ENCODE results near the gene PLEKHA5. TPM values are rescaled to one million over a fixed set of nuclear protein-coding genes. Genes with fewer than 3 reads are reported as not detected.

The PLEKHA5 gene
- total RNA-seq, 1 experiment from 2014 or later, result 6.3 TPM

- no peak overlapping the region for H3K4me3 ChIP-seq (ENCODE audit: low read depth in 2 of 2, low read length in 2 of 2)
- no peaks in the 10 kb centered on the region for H3K4me1 ChIP-seq (ENCODE audit: control insufficient read depth, insufficient read depth, low read length)
- H3K9me3 ChIP-seq (ENCODE audit: control insufficient read depth, insufficient read depth, low read depth, low read length), result no peaks in the 10 kb centered on the region
- no peaks in the 10 kb centered on the region for H3K27me3 ChIP-seq (ENCODE audit: control insufficient read depth, insufficient read depth, low read length)
- ChIA-PET POLR2A (no interaction called here), CTCF (no interaction called here)
- in situ Hi-C loops (cut with HindIII; ENCODE audit: low pct_unique_long_range_greater_than_20kb, low sequenced_read_pairs), result no loop called here
- no TSS peak for BruUV-seq (replicated peaks)
- no peaks in the 10 kb centered on the region for H3K36me3 ChIP-seq (ENCODE audit: control insufficient read depth, insufficient read depth, low read length)
- intact Hi-C loops (cut with micrococcal nuclease; ENCODE audit: unreplicated experiment), result no loop called here
- DNase-seq (ENCODE audit: low read depth, low spot score), result no peak
- no peak overlapping the region for H3K27ac ChIP-seq (ENCODE audit: low read length)
- ATAC-seq, result no peak
- TF ChIP-seq REST (IDR thresholded peaks at IDR 0.05; ENCODE audit: insufficient read depth in 1 of 2, low read depth in 2 of 2, low read length in 1 of 2), result no peak
- TF ChIP-seq POLR2AphosphoS5 (IDR thresholded peaks at IDR 0.05; ENCODE audit: low read depth, low read length), result no peak
- TF ChIP-seq CTCF (IDR thresholded peaks at IDR 0.05), result no peak
- no peak for TF ChIP-seq SIN3A (IDR thresholded peaks at IDR 0.05; ENCODE audit: borderline replicate concordance, insufficient read depth, low read depth, low read length)
- no peak for TF ChIP-seq TCF7L2 (IDR thresholded peaks at IDR 0.05; ENCODE audit: low read depth, low read length)
Measured at GRCh38 chr12:19387161-19387560, 257.6 kb downstream of the PLEKHA5 start.

DNA sequence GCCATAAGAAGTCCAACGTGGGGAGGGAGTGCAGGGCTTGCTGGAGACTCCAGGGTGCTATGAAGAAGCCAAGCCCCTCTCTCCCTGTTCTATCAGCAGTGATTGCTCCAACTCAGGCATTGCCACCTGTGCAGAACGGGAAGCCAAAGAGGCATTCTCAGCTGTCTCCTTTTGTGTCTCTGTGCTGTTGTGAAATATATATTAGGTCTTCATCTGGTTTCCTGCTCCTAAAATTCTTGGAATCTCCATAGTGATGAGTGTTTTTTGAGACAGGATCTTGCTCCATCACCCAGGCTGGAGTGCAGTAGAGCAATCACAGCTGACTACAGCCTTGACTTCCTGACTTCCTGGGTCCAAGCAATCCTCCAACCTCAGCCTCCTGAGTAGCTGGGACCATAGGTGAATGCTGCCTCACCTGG, 258.6 kb downstream of the PLEKHA5 start:
- no peaks in the 10 kb centered on the region for H3K27me3 ChIP-seq (ENCODE audit: control insufficient read depth, insufficient read depth, low read length)
- CTCF ChIA-PET, result no interaction called here
- intact Hi-C loops (cut with micrococcal nuclease; ENCODE audit: unreplicated experiment), result no loop called here

More for the DNA sequence above, 258.6 kb downstream of the PLEKHA5 start:
- POLR2A ChIA-PET, result no interaction called here
- in situ Hi-C loops (cut with HindIII; ENCODE audit: low pct_unique_long_range_greater_than_20kb, low sequenced_read_pairs), result no loop called here
- H3K36me3 ChIP-seq (ENCODE audit: control insufficient read depth, insufficient read depth, low read length), result no peaks in the 10 kb centered on the region
- H3K27ac ChIP-seq (ENCODE audit: low read length), result no peak overlapping the region
- no peaks in the 10 kb centered on the region for H3K9me3 ChIP-seq (ENCODE audit: control insufficient read depth, insufficient read depth, low read depth, low read length)
- DNase-seq (ENCODE audit: low read depth, low spot score), result no peak
- H3K4me3 ChIP-seq (ENCODE audit: low read depth in 2 of 2, low read length in 2 of 2), result no peak overlapping the region
- ATAC-seq, result no peak
- no peaks in the 10 kb centered on the region for H3K4me1 ChIP-seq (ENCODE audit: control insufficient read depth, insufficient read depth, low read length)
- TF ChIP-seq CTCF (IDR thresholded peaks at IDR 0.05) (no peak), SIN3A (IDR thresholded peaks at IDR 0.05; ENCODE audit: borderline replicate concordance, insufficient read depth, low read depth, low read length) (no peak), TCF7L2 (IDR thresholded peaks at IDR 0.05; ENCODE audit: low read depth, low read length) (no peak), POLR2AphosphoS5 (IDR thresholded peaks at IDR 0.05; ENCODE audit: low read depth, low read length) (no peak), REST (IDR thresholded peaks at IDR 0.05; ENCODE audit: insufficient read depth in 1 of 2, low read depth in 2 of 2, low read length in 1 of 2) (no peak)
- BruUV-seq (replicated peaks), result no TSS peak
